Right ventricle myocardium inferior (tissue), 1 donor: ENCODE results near the gene TNFRSF18. TPM values are rescaled to one million over a fixed set of nuclear protein-coding genes. Genes with fewer than 3 reads are reported as not detected.
A peak's percentile ranks its signal among the peaks of the same experiment; 100 is the strongest.
"Not testable (repeated sequence)": the region's sequence is repeated elsewhere in the genome, so short reads cannot be mapped to it uniquely, and the experiment has no call there.

Experiments used
- ATAC-seq: fragments of 200-7000 bp; cut with Tn5 transposase; one replicate; pipeline ENCODE4 v1.9.1; 2020; ENCODE audit warnings: mild to moderate bottlenecking, moderate library complexity
- DNase-seq: peaks from one replicate; pipeline ENCODE4 v3.0.0; 2021; ENCODE audit errors: missing footprints
- intact Hi-C: fragments of 100-400 bp; cut with DNase I; formaldehyde crosslinking; loops from one replicate; pipeline ENCODE4 v1.11.0; 2022
- long read RNA-seq: library from polyadenylated mRNA; unstranded; transcript quantifications from one replicate; pipeline ENCODE4 v2.0.0, GENCODE V29; 2021
- total RNA-seq: library from RNA; stranded (reverse); fragmentation: NEBNext Ultra II Directional; extraction: Animal tissue kit (Norgen Biotek cat#: 25700); gene quantifications from one replicate; pipeline ENCODE4 v1.2.1, GENCODE V29; 2021
- donor health status: DM: no; HTN: yes; CAD: no; lungs with severe emphysema.

The TNFRSF18 gene
- not detected for total RNA-seq
- long read RNA-seq = 0 reads

DNA sequence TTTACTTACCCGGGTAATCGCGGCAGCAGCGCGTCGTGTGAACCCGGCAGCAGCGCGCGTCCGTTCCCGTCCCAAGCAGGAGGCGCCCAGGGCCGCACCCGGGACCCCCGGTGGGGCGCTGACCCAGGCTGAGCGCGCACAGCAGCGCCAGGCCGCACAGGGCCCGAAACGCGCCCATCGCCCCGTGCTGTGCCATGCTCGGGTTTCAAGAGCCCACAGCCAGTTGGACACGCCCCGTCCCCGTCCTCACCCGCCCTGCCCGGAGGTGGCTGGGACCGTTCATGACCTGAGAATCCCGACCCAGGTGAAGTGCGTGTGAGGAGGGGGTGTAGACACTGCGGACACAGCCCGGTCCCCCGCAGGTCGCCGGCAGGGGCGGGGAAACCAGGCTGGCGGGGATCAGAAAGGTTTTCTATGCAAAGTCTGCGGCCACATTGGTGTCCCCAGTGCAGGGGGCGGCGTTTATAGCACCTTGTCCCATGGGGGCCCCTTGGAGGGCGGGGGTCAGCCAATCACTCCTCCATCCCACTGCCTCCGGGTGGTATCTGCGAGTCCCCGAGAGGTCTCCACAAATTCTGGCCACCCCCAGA is at the start of gene TNFRSF18:
Gene TNFRSF18, minus strand, starts transcription at position 217 of the 590 bp plus-strand sequence. Its CDS starts 21 bp downstream, at position 196.
- DNase-seq = peak; percentile 44
- intact Hi-C loops = no loop called here
- no peak for ATAC-seq

DNA sequence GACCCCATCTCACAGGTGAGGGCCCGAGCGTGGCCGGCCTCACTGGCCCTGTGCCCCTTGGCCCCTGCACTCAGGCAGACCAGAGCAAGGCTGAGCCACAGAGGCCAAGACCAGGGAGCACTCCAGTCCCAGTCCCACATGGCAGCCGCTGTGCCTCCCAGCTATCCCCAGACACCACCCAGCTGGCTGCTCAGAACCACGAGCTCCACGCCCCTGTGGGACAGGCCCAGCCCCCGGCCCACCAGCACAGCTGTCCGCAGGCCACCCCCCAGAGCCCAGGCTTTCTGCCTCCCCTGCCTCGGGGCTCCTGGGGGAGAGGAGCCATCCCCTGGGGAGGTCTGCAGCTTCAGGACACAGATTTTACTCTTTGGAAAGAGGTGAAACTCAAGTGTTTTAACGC is 49.2 kb upstream of the TNFRSF18 start:
- ATAC-seq (no peak), DNase-seq (peak; percentile 42)
- intact Hi-C loops = no loop called here

DNA sequence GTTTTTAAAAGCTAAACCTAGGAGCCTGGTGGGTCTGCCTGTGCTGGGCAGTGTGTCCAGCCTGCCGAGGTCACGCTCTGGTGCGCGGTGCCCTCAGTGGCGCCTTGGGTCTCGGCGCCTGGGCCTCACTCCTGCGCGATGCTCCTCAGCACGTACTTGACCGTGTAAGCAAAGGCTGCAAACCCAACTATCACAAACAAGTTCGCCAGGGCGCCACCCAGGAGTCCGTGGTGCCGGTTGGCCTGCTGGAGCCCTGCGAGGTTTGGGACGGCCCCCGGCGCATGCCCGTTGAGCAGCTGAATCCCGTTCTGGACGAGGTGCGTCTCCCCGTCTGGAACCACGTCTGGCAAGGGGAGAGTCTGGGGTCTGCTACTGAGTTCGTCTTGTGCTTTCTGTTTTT is 48.7 kb upstream of the TNFRSF18 start:
- intact Hi-C loops = no loop called here
- ATAC-seq = no peak
- DNase-seq = peak; percentile 20

- peak; percentile 72 for DNase-seq
- intact Hi-C loops = loop anchor here (5.0 kb wide), 1 partner anchor 132 kb away; no protein-coding TSS in a partner anchor
- no peak for ATAC-seq
Measured at GRCh38 chr1:1254667-1254998, 48.2 kb upstream of the TNFRSF18 start.

DNA sequence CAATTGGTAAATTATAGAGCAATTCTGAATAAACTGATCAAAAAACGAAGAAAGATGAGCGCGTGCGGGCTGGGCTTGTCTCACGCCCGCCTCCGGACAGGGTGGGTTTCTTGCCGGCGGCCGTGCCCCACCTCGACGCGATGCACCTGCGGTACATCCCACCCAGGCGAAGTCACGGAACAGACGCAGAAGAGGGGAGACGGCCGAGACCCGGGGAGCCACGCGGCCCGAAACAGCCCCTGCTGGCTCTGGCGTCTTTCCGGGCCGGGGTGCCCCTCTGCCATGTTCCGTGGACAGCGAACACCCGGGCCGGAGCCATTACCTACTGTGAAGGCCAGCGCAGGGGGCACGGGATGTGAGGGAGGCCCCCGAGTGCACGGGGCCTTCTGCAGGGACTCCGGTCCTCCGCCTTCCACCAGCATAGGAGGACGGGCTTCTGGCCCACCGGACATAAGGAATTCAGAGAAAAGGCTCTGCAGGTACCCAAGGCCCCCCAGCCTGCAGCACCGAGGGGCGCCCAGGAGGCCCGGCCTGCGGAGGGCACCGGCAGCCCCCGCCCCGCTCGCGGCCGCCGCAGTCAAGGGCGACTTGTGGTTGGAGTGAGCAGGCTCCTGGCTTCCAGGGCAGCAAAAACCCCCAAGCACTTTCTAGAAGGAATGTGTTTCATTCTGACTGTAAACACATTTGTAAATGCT is 47.7 kb upstream of the TNFRSF18 start:
- DNase-seq = peak; percentile 9
- intact Hi-C loops = loop anchor here (5.0 kb wide), 1 partner anchor 132 kb away; no protein-coding TSS in a partner anchor
- peak; percentile 16 for ATAC-seq

- ATAC-seq = no peak
- DNase-seq = peak; percentile 27
- intact Hi-C loops = loop anchor here (5.0 kb wide), 1 partner anchor 131 kb away; no protein-coding TSS in a partner anchor
Measured at GRCh38 chr1:1253314-1253713, 46.9 kb upstream of the TNFRSF18 start.

GRCh38 chr1:1250786-1251284 is 44.4 kb upstream of the TNFRSF18 start:
- intact Hi-C loops = loop anchor here (5.0 kb wide), 1 partner anchor 129 kb away; no protein-coding TSS in a partner anchor
- no peak for ATAC-seq
- no peak for DNase-seq

GRCh38 chr1:1248009-1248913 is 41.9 kb upstream of the TNFRSF18 start:
- intact Hi-C loops, ATAC-seq, DNase-seq: not testable (repeated sequence)

GRCh38 chr1:1247341-1247913 is 41.0 kb upstream of the TNFRSF18 start:
- intact Hi-C loops = no loop called here
- no peak for DNase-seq
- ATAC-seq = no peak

- DNase-seq = no peak
- intact Hi-C loops = no loop called here
- ATAC-seq = no peak
Measured at GRCh38 chr1:1246577-1247340, 40.4 kb upstream of the TNFRSF18 start, which contains the start of gene C1QTNF12. Gene C1QTNF12, minus strand, starts transcription at chr1:1246722. Its CDS starts 32 bp downstream, at chr1:1246690.

DNA sequence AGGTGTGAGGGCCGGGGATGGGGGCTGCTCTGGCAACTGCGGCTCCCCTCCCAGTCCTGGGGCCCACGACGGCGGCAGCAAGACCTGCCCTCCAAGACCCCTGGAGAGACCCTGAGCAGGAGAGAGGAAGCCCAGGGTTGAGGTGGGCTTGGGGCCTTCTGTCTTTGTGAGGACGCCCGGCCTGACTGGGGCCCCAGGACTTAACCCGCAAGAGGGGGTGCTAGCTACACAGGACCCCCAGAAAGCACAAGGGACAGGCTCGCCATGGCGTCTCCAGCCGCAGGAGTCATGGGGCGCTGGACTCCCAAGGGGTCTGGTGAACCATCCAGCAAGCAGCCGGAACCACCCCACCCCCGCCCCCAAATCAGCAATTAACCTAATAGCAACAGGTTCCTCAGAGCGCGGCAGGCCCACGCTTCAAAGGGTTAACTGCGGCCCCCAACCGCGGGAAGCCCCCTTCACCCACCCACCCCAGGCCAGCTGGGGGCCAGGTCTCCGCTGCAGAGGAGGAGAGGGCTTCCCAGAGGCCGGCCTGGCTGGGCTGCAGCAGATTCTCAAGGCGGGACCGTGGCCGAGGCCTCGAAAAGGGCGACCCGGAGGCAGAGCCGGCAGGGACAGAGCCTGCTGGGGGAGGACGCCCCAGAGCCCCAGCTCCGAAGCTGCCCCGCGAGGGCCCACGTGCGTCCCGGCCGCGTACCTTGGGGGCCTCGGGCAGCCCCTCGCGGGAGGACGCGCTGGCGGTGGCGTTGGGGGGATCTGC is 39.6 kb upstream of the TNFRSF18 start:
- DNase-seq (no peak), ATAC-seq (no peak)
- intact Hi-C loops = no loop called here

GRCh38 chr1:1245178-1245816 is 38.9 kb upstream of the TNFRSF18 start:
- intact Hi-C loops = no loop called here
- DNase-seq (no peak), ATAC-seq (no peak)

GRCh38 chr1:1244192-1244811 is 37.9 kb upstream of the TNFRSF18 start:
- DNase-seq = no peak
- intact Hi-C loops = no loop called here
- no peak for ATAC-seq

GRCh38 chr1:1243807-1244191 is 37.4 kb upstream of the TNFRSF18 start:
- intact Hi-C loops = no loop called here
- no peak for ATAC-seq
- DNase-seq = no peak

DNA sequence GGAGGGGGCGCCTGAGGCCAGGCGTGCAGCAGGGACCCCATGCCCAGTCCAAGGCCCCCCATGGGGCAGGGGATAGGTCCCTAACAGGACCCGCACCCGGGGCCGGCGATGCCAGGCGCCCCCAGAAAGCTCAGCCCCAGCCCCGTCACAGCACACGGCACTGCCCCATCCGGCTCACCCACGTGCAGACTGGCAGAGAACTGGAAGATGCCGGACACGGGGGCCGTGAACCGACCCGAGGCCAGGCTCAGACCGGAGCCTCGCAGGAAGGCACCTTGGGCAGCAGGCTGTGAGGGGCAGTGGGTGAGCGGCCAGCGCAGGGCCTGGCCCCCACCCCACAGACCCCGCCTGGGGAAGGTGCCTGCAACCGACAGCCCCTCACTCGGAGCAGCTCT is 36.9 kb upstream of the TNFRSF18 start:
- DNase-seq = no peak
- intact Hi-C loops = no loop called here
- no peak for ATAC-seq

DNA sequence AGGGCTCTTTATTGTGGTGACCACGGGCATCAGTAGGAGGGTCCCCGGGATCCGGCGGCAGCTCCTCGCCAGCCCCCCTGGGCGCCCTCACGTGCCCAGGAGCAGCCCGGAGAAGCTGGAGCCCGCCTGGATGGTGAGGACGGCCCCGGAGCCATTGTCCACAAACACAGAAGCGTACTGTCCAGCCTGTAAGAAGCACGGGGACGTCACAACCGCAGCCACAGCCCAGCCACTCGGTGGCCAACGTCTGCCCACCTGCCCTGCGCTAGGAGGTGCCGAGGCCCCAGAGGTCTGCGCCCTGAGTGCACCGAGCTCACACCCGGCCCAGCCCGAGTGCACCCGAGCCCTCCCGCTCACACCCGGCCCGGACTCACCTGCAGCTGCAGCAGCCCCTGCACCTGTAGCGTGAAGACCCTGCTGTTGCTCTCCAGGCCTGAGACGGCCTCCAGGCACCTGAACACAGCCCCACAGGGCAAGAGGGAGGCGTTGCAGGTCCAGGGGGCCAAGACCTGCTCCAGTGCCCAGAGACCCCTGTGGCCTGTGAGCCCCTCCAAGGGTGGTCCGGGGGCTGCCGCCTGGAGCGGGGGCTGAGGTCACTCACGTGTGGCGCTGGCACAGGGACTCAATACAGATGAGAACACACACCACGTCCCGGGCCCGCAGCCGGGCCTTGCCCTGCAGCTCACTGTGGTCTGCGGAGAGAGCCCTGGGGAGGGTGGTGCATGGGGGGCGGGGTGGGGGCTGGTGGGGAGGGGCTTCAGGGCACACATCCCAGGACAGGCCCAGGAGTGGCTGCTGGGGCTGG is 36.3 kb upstream of the TNFRSF18 start:
- ATAC-seq = no peak
- DNase-seq = no peak
- intact Hi-C loops = no loop called here
